SK-N-DZ (cell line): ENCODE results near the gene CLDN6.
A peak's percentile ranks its signal among the peaks of the same experiment; 100 is the strongest.

Experiments used
- DNase-seq: peaks from one replicate; pipeline ENCODE4 v3.0.0-alpha.2; 2015; ENCODE audit warnings: low spot score

Gene CLDN6

GRCh38 chr16:3013998-3014690 is 3.8 kb downstream of the CLDN6 start:
- DNase-seq: no peak

- DNase-seq: no peak
Measured at GRCh38 chr16:3013491-3013951, 4.5 kb downstream of the CLDN6 start.

GRCh38 chr16:3012828-3013420 is 5.1 kb downstream of the CLDN6 start, which contains the start of gene CLDN9:
Gene CLDN9, plus strand, starts transcription at chr16:3012923. Its CDS starts 440 bp downstream, at chr16:3013363.
- DNase-seq: no peak

- DNase-seq: no peak
Measured at GRCh38 chr16:3012246-3012645, 5.7 kb downstream of the CLDN6 start.

- no peak for DNase-seq
Measured at GRCh38 chr16:3010510-3010909, 7.5 kb downstream of the CLDN6 start.

GRCh38 chr16:3009568-3010390 is 8.2 kb downstream of the CLDN6 start:
- DNase-seq: no peak

GRCh38 chr16:3008690-3009037 is 9.3 kb downstream of the CLDN6 start:
- no peak for DNase-seq

- DNase-seq: no peak
Measured at GRCh38 chr16:3007957-3008689, 9.9 kb downstream of the CLDN6 start.

- no peak for DNase-seq
Measured at GRCh38 chr16:3007059-3007956, 10.7 kb downstream of the CLDN6 start.

- no peak for DNase-seq
Measured at GRCh38 chr16:3004781-3005284, 13.2 kb downstream of the CLDN6 start.

GRCh38 chr16:3004319-3004718 is 13.7 kb downstream of the CLDN6 start:
- no peak for DNase-seq

GRCh38 chr16:3003582-3004270 is 14.3 kb downstream of the CLDN6 start:
- peak; percentile 99 for DNase-seq

- no peak for DNase-seq
Measured at GRCh38 chr16:3001316-3001715, 16.7 kb downstream of the CLDN6 start.

GRCh38 chr16:3000540-3000939 is 17.4 kb downstream of the CLDN6 start:
- DNase-seq: no peak

- DNase-seq: no peak
Measured at GRCh38 chr16:2999929-3000328, 18.1 kb downstream of the CLDN6 start.

GRCh38 chr16:2996298-2996697 is 21.7 kb downstream of the CLDN6 start:
- DNase-seq: no peak

- no peak for DNase-seq
Measured at GRCh38 chr16:2992383-2993081, 25.5 kb downstream of the CLDN6 start.

- no peak for DNase-seq
Measured at GRCh38 chr16:2991566-2992261, 26.3 kb downstream of the CLDN6 start.

- no peak for DNase-seq
Measured at GRCh38 chr16:2990891-2991290, 27.1 kb downstream of the CLDN6 start.
